Panc1 (cell line): ENCODE measurements around the gene PDGFA. TPM values are rescaled to one million over a fixed set of nuclear protein-coding genes. Genes with fewer than 3 reads are reported as not detected.

ENCODE experiments used
- ATAC-seq: fragments of 200-7000 bp; cut with Tn5 transposase; 2 replicates; pipeline ENCODE4 v1.9.1; 2020; ENCODE audit warnings: mild to moderate bottlenecking, moderate library complexity
- BruUV-seq: library from RNA; stranded (reverse); fragments of 400-500 nt; replicated peaks from 2 replicates; lab custom pipeline; 2021; lab: Mats Ljungman, UMichigan
- CTCF ChIA-PET: fragments of 300-600 bp; sonication (Branson Sonifier 250); formaldehyde crosslinking; loops from one replicate; lab custom pipeline; 2022; ENCODE audit warnings: antibody characterized with exemption; lab: Charles Lee
- POLR2A ChIA-PET: fragments of 300-600 bp; sonication (Branson Sonifier 250); formaldehyde crosslinking; loops from one replicate; lab custom pipeline; 2022; ENCODE audit warnings: antibody characterized with exemption; lab: Charles Lee
- DNase-seq: peaks from one replicate; pipeline ENCODE4 v3.0.0-alpha.2; 2010; ENCODE audit warnings: low read depth, low spot score
- H3K27ac ChIP-seq: 2 replicates; pipeline ENCODE4 v1.5.1; 2011; ENCODE audit warnings: mild to moderate bottlenecking, low read length, inconsistent platforms
- H3K27me3 ChIP-seq: fragments of 200-500 bp; sonication (Bioruptor generic); 2 replicates; pipeline ENCODE4 v1.6.0; 2014; ENCODE audit warnings: low read length, inconsistent platforms; ENCODE audit not compliant: control insufficient read depth, insufficient read depth
- H3K36me3 ChIP-seq: fragments of 200-500 bp; sonication (Bioruptor generic); 2 replicates; pipeline ENCODE4 v1.5.1; 2014; ENCODE audit warnings: inconsistent platforms, mild to moderate bottlenecking, low read length, moderate library complexity; ENCODE audit not compliant: control insufficient read depth, insufficient read depth
- H3K4me1 ChIP-seq: 2 replicates; pipeline ENCODE4 v1.5.1; 2011; ENCODE audit warnings: inconsistent platforms, mild to moderate bottlenecking, low read length, moderate library complexity; ENCODE audit not compliant: control insufficient read depth, insufficient read depth
- H3K4me3 ChIP-seq, 2 experiments: 2 replicates each; pipeline ENCODE4 v1.5.1; 2011 to 2012; ENCODE audit warnings: low read depth in 2 of 2, low read length in 2 of 2, mild to moderate bottlenecking in 2 of 2, inconsistent platforms in 1 of 2, moderate library complexity in 1 of 2
- H3K9me3 ChIP-seq: fragments of 200-500 bp; sonication (Bioruptor generic); 2 replicates; pipeline ENCODE4 v1.5.1; 2014; ENCODE audit warnings: low read depth, mild to moderate bottlenecking, inconsistent platforms, low read length, moderate library complexity; ENCODE audit not compliant: control insufficient read depth, insufficient read depth
- POLR2AphosphoS5 ChIP-seq: IDR thresholded peaks from 2 replicates; pipeline ENCODE4 v1.6.1; 2012; ENCODE audit warnings: mild to moderate bottlenecking, low read depth, low read length, moderate library complexity
- SIN3A ChIP-seq: IDR thresholded peaks from 2 replicates; pipeline ENCODE4 v1.6.1; 2012; ENCODE audit warnings: low read depth, mild to moderate bottlenecking, low read length, moderate library complexity, borderline replicate concordance; ENCODE audit not compliant: insufficient read depth
- TCF7L2 ChIP-seq: IDR thresholded peaks from 2 replicates; pipeline ENCODE4 v1.6.1; 2011; ENCODE audit warnings: mild to moderate bottlenecking, low read depth, low read length, inconsistent platforms
- in situ Hi-C: cut with HindIII; loops from 2 replicates; pipeline ENCODE4 v1.10.0; 2016; ENCODE audit warnings: low sequenced_read_pairs, low pct_unique_long_range_greater_than_20kb
- intact Hi-C: fragments of 100-400 bp; cut with micrococcal nuclease; formaldehyde crosslinking; loops from one replicate; pipeline ENCODE4 v1.10.0; 2022; ENCODE audit not compliant: unreplicated experiment
- total RNA-seq: library from RNA; stranded (reverse); gene quantifications from one replicate; pipeline ENCODE4 v1.2.1, GENCODE V29; 2021; ENCODE audit not compliant: unreplicated experiment
- TF ChIP-seq, protein P1 (sequence below), 2 experiments: IDR thresholded peaks; 2 replicates each; pipeline ENCODE4 v1.6.1; 2011 to 2012; ENCODE audit warnings: low read depth in 2 of 2, control low read depth in 1 of 2, low read length in 1 of 2, mild to moderate bottlenecking in 1 of 2, moderate library complexity in 1 of 2; ENCODE audit not compliant: insufficient read depth in 1 of 2
- TF ChIP-seq, protein P2 (sequence below): fragments of 450-650 bp; IDR thresholded peaks from 2 replicates; pipeline ENCODE4 v1.5.1; 2017; ENCODE audit warnings: mild to moderate bottlenecking

The PDGFA gene
- total RNA-seq, 1 experiment from 2014 or later, result 18.5 TPM

DNA sequence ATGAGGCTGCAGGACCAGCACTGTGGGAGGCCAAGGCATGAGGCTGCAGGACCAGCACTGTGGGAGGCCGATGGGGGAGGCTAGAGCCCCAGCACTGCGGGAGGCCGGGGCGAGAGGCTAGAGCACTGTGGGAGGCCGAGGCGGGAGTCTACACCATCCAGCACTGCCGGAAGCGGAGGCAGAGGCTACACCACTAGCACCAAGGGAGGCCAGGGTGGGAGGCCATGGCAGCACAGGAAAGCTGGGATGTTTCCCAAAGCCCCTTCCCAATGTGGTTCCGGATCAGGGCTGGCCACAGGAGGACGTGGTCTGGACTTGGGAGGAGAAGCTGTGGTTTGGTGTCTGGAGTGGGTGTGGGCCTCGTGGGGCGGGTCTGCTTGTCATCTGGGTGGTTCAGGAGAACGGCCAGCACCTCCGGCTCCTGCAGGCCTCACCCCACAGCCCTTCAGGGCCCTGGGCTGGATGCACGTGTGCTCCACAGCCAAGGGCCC, 43.6 kb downstream of the PDGFA start:
- POLR2A ChIA-PET, result no interaction called here
- Histone ChIP-seq H3K4me1 (peaks cover 22% of the 10 kb centered on the region), H3K27ac (no peak overlapping the region), H3K27me3 (no peaks in the 10 kb centered on the region), H3K9me3 (no peaks in the 10 kb centered on the region), H3K36me3 (no peaks in the 10 kb centered on the region), H3K4me3 (no peak overlapping the region)
- CTCF ChIA-PET, result interaction anchor here (0.8 kb wide), 1 partner anchor 1072 kb away, joined by 3 read pairs; no protein-coding TSS in a partner anchor
- no TSS peak for BruUV-seq
- no peak for DNase-seq
- TF ChIP-seq SIN3A (no peak), POLR2AphosphoS5 (no peak), TCF7L2 (no peak)
- TF ChIP-seq, protein P1, sequence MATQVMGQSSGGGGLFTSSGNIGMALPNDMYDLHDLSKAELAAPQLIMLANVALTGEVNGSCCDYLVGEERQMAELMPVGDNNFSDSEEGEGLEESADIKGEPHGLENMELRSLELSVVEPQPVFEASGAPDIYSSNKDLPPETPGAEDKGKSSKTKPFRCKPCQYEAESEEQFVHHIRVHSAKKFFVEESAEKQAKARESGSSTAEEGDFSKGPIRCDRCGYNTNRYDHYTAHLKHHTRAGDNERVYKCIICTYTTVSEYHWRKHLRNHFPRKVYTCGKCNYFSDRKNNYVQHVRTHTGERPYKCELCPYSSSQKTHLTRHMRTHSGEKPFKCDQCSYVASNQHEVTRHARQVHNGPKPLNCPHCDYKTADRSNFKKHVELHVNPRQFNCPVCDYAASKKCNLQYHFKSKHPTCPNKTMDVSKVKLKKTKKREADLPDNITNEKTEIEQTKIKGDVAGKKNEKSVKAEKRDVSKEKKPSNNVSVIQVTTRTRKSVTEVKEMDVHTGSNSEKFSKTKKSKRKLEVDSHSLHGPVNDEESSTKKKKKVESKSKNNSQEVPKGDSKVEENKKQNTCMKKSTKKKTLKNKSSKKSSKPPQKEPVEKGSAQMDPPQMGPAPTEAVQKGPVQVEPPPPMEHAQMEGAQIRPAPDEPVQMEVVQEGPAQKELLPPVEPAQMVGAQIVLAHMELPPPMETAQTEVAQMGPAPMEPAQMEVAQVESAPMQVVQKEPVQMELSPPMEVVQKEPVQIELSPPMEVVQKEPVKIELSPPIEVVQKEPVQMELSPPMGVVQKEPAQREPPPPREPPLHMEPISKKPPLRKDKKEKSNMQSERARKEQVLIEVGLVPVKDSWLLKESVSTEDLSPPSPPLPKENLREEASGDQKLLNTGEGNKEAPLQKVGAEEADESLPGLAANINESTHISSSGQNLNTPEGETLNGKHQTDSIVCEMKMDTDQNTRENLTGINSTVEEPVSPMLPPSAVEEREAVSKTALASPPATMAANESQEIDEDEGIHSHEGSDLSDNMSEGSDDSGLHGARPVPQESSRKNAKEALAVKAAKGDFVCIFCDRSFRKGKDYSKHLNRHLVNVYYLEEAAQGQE (IDR thresholded peaks at IDR 0.05; ENCODE audit: insufficient read depth in 1 of 2, low read depth in 2 of 2, low read length in 1 of 2), result no peak
- TF ChIP-seq, protein P2, sequence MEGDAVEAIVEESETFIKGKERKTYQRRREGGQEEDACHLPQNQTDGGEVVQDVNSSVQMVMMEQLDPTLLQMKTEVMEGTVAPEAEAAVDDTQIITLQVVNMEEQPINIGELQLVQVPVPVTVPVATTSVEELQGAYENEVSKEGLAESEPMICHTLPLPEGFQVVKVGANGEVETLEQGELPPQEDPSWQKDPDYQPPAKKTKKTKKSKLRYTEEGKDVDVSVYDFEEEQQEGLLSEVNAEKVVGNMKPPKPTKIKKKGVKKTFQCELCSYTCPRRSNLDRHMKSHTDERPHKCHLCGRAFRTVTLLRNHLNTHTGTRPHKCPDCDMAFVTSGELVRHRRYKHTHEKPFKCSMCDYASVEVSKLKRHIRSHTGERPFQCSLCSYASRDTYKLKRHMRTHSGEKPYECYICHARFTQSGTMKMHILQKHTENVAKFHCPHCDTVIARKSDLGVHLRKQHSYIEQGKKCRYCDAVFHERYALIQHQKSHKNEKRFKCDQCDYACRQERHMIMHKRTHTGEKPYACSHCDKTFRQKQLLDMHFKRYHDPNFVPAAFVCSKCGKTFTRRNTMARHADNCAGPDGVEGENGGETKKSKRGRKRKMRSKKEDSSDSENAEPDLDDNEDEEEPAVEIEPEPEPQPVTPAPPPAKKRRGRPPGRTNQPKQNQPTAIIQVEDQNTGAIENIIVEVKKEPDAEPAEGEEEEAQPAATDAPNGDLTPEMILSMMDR, result no peak
- in situ Hi-C loops (no loop called here), intact Hi-C loops (no loop called here)
- ATAC-seq, result no peak

DNA sequence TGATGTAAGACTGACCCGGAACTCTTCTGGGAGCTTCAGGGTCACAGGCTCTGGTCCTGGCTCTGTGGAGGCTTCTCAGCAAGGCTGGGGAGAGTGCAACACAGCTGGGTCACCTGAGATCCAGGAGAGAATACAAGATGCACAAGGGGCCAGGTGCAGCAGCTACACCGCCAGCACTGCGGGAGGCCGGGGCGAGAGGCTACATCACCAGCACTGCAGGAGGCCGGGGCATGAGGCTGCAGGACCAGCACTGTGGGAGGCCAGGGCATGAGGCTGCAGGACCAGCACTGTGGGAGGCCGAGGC, 44.3 kb downstream of the PDGFA start:
- no TSS peak for BruUV-seq
- in situ Hi-C loops (no loop called here), intact Hi-C loops (no loop called here)
- CTCF ChIA-PET, result no interaction called here
- TF ChIP-seq, protein P2, result no peak
- no peak for TF ChIP-seq POLR2AphosphoS5
- no peak for TF ChIP-seq TCF7L2
- TF ChIP-seq, protein P1 (IDR thresholded peaks at IDR 0.05; ENCODE audit: insufficient read depth in 1 of 2, low read depth in 2 of 2, low read length in 1 of 2), result no peak
- TF ChIP-seq SIN3A, result no peak
- Histone ChIP-seq H3K4me1 (peaks cover 19% of the 10 kb centered on the region), H3K36me3 (no peaks in the 10 kb centered on the region), H3K27ac (no peak overlapping the region), H3K9me3 (no peaks in the 10 kb centered on the region), H3K4me3 (no peak overlapping the region), H3K27me3 (no peaks in the 10 kb centered on the region)
- DNase-seq (no peak), ATAC-seq (no peak)
- POLR2A ChIA-PET, result no interaction called here
